HepG2 (cell line): ENCODE data around the gene WDCP.

Source experiments
- CTCF ChIP-seq: sonication (generic); formaldehyde crosslinking; IDR thresholded peaks from 2 replicates; pipeline ENCODE4 v1.5.0; 2020; ENCODE audit warnings: mild to moderate bottlenecking, missing genetic modification reagents, moderate library complexity
- KDM2A ChIP-seq: sonication (generic); formaldehyde crosslinking; IDR thresholded peaks from 2 replicates; pipeline ENCODE4 v1.4.0; 2020; ENCODE audit warnings: low read depth, missing genetic modification reagents, borderline replicate concordance
- POLR2A ChIP-seq, 2 experiments: IDR thresholded peaks; 2 replicates each; pipeline ENCODE4 v1.6.1; 2011; ENCODE audit warnings: low read depth in 2 of 2, low read length in 2 of 2, mild to moderate bottlenecking in 1 of 2, moderate library complexity in 1 of 2; ENCODE audit not compliant: insufficient read depth in 1 of 2
- RFXAP ChIP-seq: sonication (generic); formaldehyde crosslinking; IDR thresholded peaks from 2 replicates; pipeline ENCODE4 v1.4.0; 2020; ENCODE audit warnings: missing genetic modification reagents, borderline replicate concordance
- SP1 ChIP-seq, 2 experiments: fragments of 450-650 bp in 1 of 2; sonication (generic) in 1 of 2; formaldehyde crosslinking in 1 of 2; IDR thresholded peaks; 2 replicates each; pipeline versions ENCODE4 v1.4.0 to v1.6.1; 2016 to 2020; ENCODE audit warnings: missing genetic modification reagents in 1 of 2
- SRSF1 ChIP-seq: fragments of 200-400 bp; formaldehyde crosslinking; optimal IDR thresholded peaks from 2 replicates; pipeline ENCODE3; 2017; ENCODE audit warnings: mild to moderate bottlenecking, low read depth, low read length, moderate library complexity
- SRSF4 ChIP-seq: fragments of 200-400 bp; formaldehyde crosslinking; IDR thresholded peaks from one replicate; pipeline ENCODE4 v1.6.1; 2018; ENCODE audit warnings: mild to moderate bottlenecking, low read depth, low read length, moderate library complexity; ENCODE audit not compliant: poor library complexity, severe bottlenecking
- XRCC5 ChIP-seq: fragments of 200-400 bp; formaldehyde crosslinking; optimal IDR thresholded peaks from 2 replicates; pipeline ENCODE3; 2017; ENCODE audit warnings: mild to moderate bottlenecking, low read length
- ZNF607 ChIP-seq: sonication (generic); formaldehyde crosslinking; IDR thresholded peaks from 2 replicates; pipeline ENCODE4 v1.5.1; 2020; ENCODE audit warnings: missing genetic modification reagents, mild to moderate bottlenecking, borderline replicate concordance
- ZSCAN31 ChIP-seq: sonication (generic); formaldehyde crosslinking; IDR thresholded peaks from 2 replicates; pipeline ENCODE4 v1.5.0; 2020; ENCODE audit warnings: low read depth, mild to moderate bottlenecking, missing genetic modification reagents
- TF ChIP-seq, protein P1 (sequence below): sonication (generic); formaldehyde crosslinking; IDR thresholded peaks from 2 replicates; pipeline ENCODE4 v1.4.0; 2020; ENCODE audit warnings: missing genetic modification reagents
- TF ChIP-seq, protein P2 (sequence below): sonication (generic); formaldehyde crosslinking; IDR thresholded peaks from 2 replicates; pipeline ENCODE4 v1.4.0; 2020; ENCODE audit warnings: missing genetic modification reagents
- TF ChIP-seq, protein P3 (sequence below): sonication (generic); formaldehyde crosslinking; IDR thresholded peaks from 2 replicates; pipeline ENCODE4 v1.4.0; 2020; ENCODE audit warnings: missing genetic modification reagents
- TF ChIP-seq, protein P4 (sequence below): IDR thresholded peaks from 2 replicates; pipeline ENCODE4 v1.6.1; 2016; ENCODE audit warnings: missing genetic modification reagents, missing compliant biosample characterization

DNA sequence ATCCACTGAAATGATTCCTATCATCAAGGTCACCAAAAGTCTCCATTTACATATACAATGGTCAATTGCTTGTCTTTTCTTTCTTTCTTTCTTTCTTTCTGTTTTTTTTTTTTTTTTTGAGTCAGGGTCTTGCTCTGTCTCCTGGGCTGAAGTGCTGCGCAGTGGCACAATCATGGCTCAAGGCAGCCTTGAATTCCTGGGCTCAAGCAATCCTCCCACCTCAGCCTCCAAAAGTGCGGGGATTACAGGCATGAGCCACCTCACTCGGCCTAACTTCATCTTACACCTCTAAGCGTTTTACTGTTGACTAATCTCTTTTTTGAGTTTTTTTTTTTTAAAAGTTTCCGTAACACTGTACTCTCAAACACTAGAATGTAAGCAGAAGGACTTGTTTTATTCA lies 28.1 kb upstream of the WDCP start:
- TF ChIP-seq, protein P1, sequence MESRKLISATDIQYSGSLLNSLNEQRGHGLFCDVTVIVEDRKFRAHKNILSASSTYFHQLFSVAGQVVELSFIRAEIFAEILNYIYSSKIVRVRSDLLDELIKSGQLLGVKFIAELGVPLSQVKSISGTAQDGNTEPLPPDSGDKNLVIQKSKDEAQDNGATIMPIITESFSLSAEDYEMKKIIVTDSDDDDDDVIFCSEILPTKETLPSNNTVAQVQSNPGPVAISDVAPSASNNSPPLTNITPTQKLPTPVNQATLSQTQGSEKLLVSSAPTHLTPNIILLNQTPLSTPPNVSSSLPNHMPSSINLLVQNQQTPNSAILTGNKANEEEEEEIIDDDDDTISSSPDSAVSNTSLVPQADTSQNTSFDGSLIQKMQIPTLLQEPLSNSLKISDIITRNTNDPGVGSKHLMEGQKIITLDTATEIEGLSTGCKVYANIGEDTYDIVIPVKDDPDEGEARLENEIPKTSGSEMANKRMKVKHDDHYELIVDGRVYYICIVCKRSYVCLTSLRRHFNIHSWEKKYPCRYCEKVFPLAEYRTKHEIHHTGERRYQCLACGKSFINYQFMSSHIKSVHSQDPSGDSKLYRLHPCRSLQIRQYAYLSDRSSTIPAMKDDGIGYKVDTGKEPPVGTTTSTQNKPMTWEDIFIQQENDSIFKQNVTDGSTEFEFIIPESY (CRISPR knock-in tag): no peak
- no peak for TF ChIP-seq KDM2A (CRISPR knock-in tag)
- TF ChIP-seq, protein P2, sequence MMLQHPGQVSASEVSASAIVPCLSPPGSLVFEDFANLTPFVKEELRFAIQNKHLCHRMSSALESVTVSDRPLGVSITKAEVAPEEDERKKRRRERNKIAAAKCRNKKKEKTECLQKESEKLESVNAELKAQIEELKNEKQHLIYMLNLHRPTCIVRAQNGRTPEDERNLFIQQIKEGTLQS (CRISPR knock-in tag): no peak
- TF ChIP-seq SRSF4: no peak
- TF ChIP-seq, protein P3, sequence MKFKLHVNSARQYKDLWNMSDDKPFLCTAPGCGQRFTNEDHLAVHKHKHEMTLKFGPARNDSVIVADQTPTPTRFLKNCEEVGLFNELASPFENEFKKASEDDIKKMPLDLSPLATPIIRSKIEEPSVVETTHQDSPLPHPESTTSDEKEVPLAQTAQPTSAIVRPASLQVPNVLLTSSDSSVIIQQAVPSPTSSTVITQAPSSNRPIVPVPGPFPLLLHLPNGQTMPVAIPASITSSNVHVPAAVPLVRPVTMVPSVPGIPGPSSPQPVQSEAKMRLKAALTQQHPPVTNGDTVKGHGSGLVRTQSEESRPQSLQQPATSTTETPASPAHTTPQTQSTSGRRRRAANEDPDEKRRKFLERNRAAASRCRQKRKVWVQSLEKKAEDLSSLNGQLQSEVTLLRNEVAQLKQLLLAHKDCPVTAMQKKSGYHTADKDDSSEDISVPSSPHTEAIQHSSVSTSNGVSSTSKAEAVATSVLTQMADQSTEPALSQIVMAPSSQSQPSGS (CRISPR knock-in tag): no peak
- TF ChIP-seq XRCC5: no peak
- no peak for TF ChIP-seq RFXAP
- no peak for TF ChIP-seq SRSF1
- no peak for TF ChIP-seq ZNF607
- TF ChIP-seq ZSCAN31 (CRISPR knock-in tag): no peak
- TF ChIP-seq SP1 (IDR thresholded peaks at IDR 0.05): no peak
- TF ChIP-seq SP1 (CRISPR knock-in tag; IDR thresholded peaks at IDR 0.05): no peak
- TF ChIP-seq POLR2A (IDR thresholded peaks at IDR 0.05; ENCODE audit: insufficient read depth in 1 of 2, low read depth in 2 of 2, low read length in 2 of 2): no peak
- TF ChIP-seq, protein P4, sequence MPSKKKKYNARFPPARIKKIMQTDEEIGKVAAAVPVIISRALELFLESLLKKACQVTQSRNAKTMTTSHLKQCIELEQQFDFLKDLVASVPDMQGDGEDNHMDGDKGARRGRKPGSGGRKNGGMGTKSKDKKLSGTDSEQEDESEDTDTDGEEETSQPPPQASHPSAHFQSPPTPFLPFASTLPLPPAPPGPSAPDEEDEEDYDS: no peak
- no peak for TF ChIP-seq CTCF (CRISPR knock-in tag)
